HCT116 (cell line): Measurements from ENCODE around the gene DIAPH3. TPM values are rescaled to one million over a fixed set of nuclear protein-coding genes. Genes with fewer than 3 reads are reported as not detected.

Experiments used
- ATAC-seq: fragments of 200-7000 bp; cut with Tn5 transposase; 2 replicates; pipeline ENCODE4 v1.9.1; 2020; ENCODE audit warnings: mild to moderate bottlenecking, moderate library complexity
- BruUV-seq: library from RNA; stranded (reverse); fragments of 400-500 nt; replicated peaks from 2 replicates; lab custom pipeline; 2021; lab: Mats Ljungman, UMichigan
- CTCF ChIA-PET: fragments of 300-600 bp; sonication (Branson Sonifier 250); formaldehyde crosslinking; loops from one replicate; lab custom pipeline; 2021; ENCODE audit warnings: antibody characterized with exemption; lab: Charles Lee
- POLR2A ChIA-PET: fragments of 300-600, 350-600 bp; sonication (Branson Sonifier 250); formaldehyde crosslinking; loops from one replicate; lab custom pipeline; 2021; ENCODE audit warnings: antibody characterized with exemption; lab: Charles Lee
- RAD21 ChIA-PET, 2 experiments: fragments of 300-600 bp; sonication (Branson Sonifier 250); formaldehyde crosslinking; loops; one replicate each; lab custom pipeline; 2023; ENCODE audit warnings: low total read pairs in 2 of 2; ENCODE audit not compliant: uncharacterized antibody in 2 of 2, unreplicated experiment in 2 of 2, low non-redundant PET in 1 of 2; lab: Charles Lee
- DNase-seq: peaks from one replicate; pipeline ENCODE4 v3.0.0-alpha.2; 2010; ENCODE audit warnings: low read depth, low spot score
- H2AFZ ChIP-seq: fragments of 200-600 bp; shearing (Covaris generic), sonication (generic); 2 replicates; pipeline ENCODE4 v1.6.1; 2017; ENCODE audit warnings: low read depth, mixed run types, mixed read lengths, antibody characterized with exemption, low read length; ENCODE audit not compliant: poor library complexity, severe bottlenecking
- H3K27ac ChIP-seq: 2 replicates; pipeline ENCODE4 v1.5.1; 2012; ENCODE audit warnings: low read depth, low read length
- H3K27me3 ChIP-seq: fragments of 200-600 bp; sonication (generic); 2 replicates; pipeline ENCODE4 v1.6.1; 2016; ENCODE audit warnings: mixed run types, low read length, mixed read lengths; ENCODE audit not compliant: insufficient read depth
- H3K36me3 ChIP-seq, 2 experiments: fragments of 200-500 bp in 1 of 2; fragments of 200-600 bp in 1 of 2; sonication (Bioruptor generic) in 1 of 2; sonication (generic) in 1 of 2; 2 replicates each; pipeline versions ENCODE4 v1.5.1 to v1.6.1; 2014 to 2016; ENCODE audit warnings: low read length in 2 of 2, inconsistent platforms in 1 of 2, mixed read lengths in 1 of 2, mixed run types in 1 of 2; ENCODE audit not compliant: insufficient read depth in 2 of 2, control insufficient read depth in 1 of 2
- H3K4me1 ChIP-seq, 2 experiments: fragments of 200-600 bp in 1 of 2; sonication (generic) in 1 of 2; 2 replicates each; pipeline versions ENCODE4 v1.5.1 to v1.6.1; 2012 to 2017; ENCODE audit warnings: low read length in 2 of 2, inconsistent platforms in 1 of 2, mild to moderate bottlenecking in 1 of 2, mixed read lengths in 1 of 2, mixed run types in 1 of 2, moderate library complexity in 1 of 2; ENCODE audit not compliant: insufficient read depth in 2 of 2, control insufficient read depth in 1 of 2
- H3K4me2 ChIP-seq: fragments of 200-600 bp; sonication (generic); 2 replicates; pipeline ENCODE4 v1.6.1; 2017; ENCODE audit warnings: mixed run types, low read length, mixed read lengths
- H3K4me3 ChIP-seq, 2 experiments: fragments of 200-600 bp in 1 of 2; sonication (generic) in 1 of 2; replicated peaks in 1 of 2; 2 replicates each; pipeline ENCODE4 v1.5.1; 2011 to 2016; ENCODE audit warnings: low read length in 2 of 2, control low read depth in 1 of 2, low read depth in 1 of 2, mild to moderate bottlenecking in 1 of 2, mixed read lengths in 1 of 2, mixed run types in 1 of 2
- H3K79me2 ChIP-seq: fragments of 200-600 bp; sonication (generic); 2 replicates; pipeline ENCODE4 v1.6.1; 2017; ENCODE audit warnings: mild to moderate bottlenecking, mixed run types, low read length, moderate library complexity, mixed read lengths; ENCODE audit not compliant: insufficient read depth
- H3K9ac ChIP-seq: fragments of 200-600 bp; sonication (generic); 2 replicates; pipeline ENCODE4 v1.6.1; 2016; ENCODE audit warnings: low read length, mixed read lengths
- H3K9me2 ChIP-seq: fragments of 200-600 bp; sonication (generic), shearing (Covaris generic); 2 replicates; pipeline ENCODE4 v1.6.1; 2017; ENCODE audit warnings: mixed run types, mild to moderate bottlenecking, moderate library complexity; ENCODE audit not compliant: insufficient read depth
- H3K9me3 ChIP-seq, 2 experiments: fragments of 200-500 bp in 1 of 2; fragments of 200-600 bp in 1 of 2; sonication (Bioruptor generic) in 1 of 2; sonication (generic) in 1 of 2; 2 replicates each; pipeline ENCODE4 v1.6.1; 2014 to 2017; ENCODE audit warnings: low read length in 2 of 2, mixed read lengths in 2 of 2, inconsistent platforms in 1 of 2, low read depth in 1 of 2, mild to moderate bottlenecking in 1 of 2, mixed run types in 1 of 2, moderate library complexity in 1 of 2; ENCODE audit not compliant: control insufficient read depth in 1 of 2, insufficient read depth in 1 of 2
- H4K20me1 ChIP-seq: fragments of 200-600 bp; sonication (generic), shearing (Covaris generic); 2 replicates; pipeline ENCODE4 v1.6.1; 2017; ENCODE audit warnings: mixed run types, mild to moderate bottlenecking, moderate library complexity; ENCODE audit not compliant: insufficient read depth
- POLR2A ChIP-seq: IDR thresholded peaks from 2 replicates; pipeline ENCODE4 v1.7.0; 2011; ENCODE audit warnings: borderline replicate concordance; ENCODE audit not compliant: insufficient read depth, insufficient read length; ENCODE audit errors: extremely low read depth
- intact Hi-C: fragments of 100-400 bp; cut with micrococcal nuclease; formaldehyde crosslinking; loops from 2 replicates; pipeline ENCODE4 v1.10.0; 2022
- total RNA-seq: library from RNA; stranded (reverse); gene quantifications from one replicate; pipeline ENCODE4 v1.2.1, GENCODE V29; 2021; ENCODE audit not compliant: unreplicated experiment
- TF ChIP-seq, protein P1 (sequence below): IDR thresholded peaks from 2 replicates; pipeline ENCODE4 v1.6.1; 2012; ENCODE audit warnings: low read depth

The DIAPH3 gene
- total RNA-seq, 1 experiment from 2014 or later: 22.8 TPM

DNA sequence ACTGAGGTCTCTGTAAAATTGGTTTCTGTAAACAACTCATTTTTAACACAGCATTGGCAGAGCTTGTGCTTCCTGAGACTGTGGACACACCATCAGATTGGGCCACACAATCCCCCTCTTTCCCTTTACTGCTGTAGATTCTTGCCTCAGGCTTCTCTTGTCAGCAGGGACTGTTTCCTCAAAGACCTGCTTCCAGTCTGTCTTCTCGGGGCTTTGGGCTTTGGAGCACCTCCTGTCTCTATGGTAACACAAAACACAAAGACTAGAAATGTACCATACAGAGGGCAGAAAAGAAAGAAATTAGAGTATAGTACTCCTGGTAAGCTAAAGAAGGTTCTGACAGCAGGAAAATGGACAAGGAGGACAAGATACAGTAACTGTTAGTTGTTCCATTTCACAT, 484.5 kb downstream of the DIAPH3 start:
- intact Hi-C loops: loop anchor here (5.0 kb wide), 1 partner anchor 287 kb away; no protein-coding TSS in a partner anchor

More for the DNA sequence above, 484.5 kb downstream of the DIAPH3 start:
- Histone ChIP-seq H3K9ac (no peak overlapping the region), H4K20me1 (no peaks in the 10 kb centered on the region), H3K79me2 (no peaks in the 10 kb centered on the region), H2AFZ (no peak overlapping the region), H3K27ac (no peak overlapping the region), H3K4me2 (no peak overlapping the region), H3K27me3 (no peaks in the 10 kb centered on the region), H3K4me3 (no peak overlapping the region), H3K9me2 (no peaks in the 10 kb centered on the region), H3K9me3 (no peaks in the 10 kb centered on the region), H3K4me1 (no peaks in the 10 kb centered on the region), H3K36me3 (no peaks in the 10 kb centered on the region)
- ChIA-PET CTCF (interaction anchor here (4.1 to 4.3 kb wide), 2 partner anchors 92 to 227 kb away, joined by 23 to 28 read pairs; no protein-coding TSS in a partner anchor), RAD21 (no interaction called here), POLR2A (no interaction called here)
- DNase-seq (no peak), ATAC-seq (no peak)
- no TSS peak for BruUV-seq
- TF ChIP-seq, protein P1, sequence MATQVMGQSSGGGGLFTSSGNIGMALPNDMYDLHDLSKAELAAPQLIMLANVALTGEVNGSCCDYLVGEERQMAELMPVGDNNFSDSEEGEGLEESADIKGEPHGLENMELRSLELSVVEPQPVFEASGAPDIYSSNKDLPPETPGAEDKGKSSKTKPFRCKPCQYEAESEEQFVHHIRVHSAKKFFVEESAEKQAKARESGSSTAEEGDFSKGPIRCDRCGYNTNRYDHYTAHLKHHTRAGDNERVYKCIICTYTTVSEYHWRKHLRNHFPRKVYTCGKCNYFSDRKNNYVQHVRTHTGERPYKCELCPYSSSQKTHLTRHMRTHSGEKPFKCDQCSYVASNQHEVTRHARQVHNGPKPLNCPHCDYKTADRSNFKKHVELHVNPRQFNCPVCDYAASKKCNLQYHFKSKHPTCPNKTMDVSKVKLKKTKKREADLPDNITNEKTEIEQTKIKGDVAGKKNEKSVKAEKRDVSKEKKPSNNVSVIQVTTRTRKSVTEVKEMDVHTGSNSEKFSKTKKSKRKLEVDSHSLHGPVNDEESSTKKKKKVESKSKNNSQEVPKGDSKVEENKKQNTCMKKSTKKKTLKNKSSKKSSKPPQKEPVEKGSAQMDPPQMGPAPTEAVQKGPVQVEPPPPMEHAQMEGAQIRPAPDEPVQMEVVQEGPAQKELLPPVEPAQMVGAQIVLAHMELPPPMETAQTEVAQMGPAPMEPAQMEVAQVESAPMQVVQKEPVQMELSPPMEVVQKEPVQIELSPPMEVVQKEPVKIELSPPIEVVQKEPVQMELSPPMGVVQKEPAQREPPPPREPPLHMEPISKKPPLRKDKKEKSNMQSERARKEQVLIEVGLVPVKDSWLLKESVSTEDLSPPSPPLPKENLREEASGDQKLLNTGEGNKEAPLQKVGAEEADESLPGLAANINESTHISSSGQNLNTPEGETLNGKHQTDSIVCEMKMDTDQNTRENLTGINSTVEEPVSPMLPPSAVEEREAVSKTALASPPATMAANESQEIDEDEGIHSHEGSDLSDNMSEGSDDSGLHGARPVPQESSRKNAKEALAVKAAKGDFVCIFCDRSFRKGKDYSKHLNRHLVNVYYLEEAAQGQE: no peak
- TF ChIP-seq POLR2A: no peak
